Measurements from ENCODE around the gene JARID2.

DNA sequence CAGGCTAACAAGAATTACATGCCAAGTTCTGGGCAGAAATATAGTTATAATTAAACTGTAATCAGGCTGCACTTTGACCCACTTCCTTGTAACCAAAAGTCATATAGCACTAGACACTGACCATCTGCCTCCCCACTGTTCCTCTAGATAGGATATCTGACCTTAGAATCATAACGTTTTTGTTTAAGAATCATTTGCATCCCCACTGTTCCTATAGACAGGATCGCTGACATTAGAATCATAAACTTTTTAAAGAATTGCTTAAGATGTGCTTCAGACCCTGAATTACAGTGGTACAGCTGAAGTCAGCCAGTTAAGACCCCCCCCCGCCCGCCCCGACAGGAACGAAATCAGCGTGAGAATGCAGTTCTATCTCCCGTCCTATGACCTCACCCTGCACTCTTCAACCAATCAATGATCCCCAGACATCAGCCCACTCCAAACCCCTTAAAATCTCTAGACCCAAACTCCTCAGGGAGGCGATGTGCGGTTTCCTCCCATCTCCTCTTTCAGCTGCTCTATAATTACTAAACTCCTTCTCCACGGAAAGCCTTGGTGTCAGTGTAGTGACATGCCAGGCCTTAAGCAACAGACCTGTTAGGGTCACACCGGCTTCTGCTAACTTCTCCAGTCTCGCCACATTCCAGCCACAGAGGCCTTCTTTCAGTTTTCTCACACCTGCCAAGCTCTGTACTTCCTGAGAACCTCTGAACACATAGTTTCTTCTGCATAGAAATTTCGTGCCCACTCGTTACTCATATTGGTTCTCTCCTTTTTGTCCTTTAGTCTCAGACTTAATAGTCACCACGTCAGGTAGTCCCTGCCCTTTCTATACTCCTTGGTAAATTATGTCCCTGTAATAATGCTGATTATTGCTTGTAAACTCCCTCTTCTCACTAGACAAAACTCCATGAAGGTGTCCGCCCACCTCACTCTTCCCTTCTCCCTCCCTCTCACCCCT is 323.4 kb downstream of the JARID2 start:
- no peak for TF ChIP-seq ZNF263 (CRISPR knock-in tag; IDR thresholded peaks at IDR 0.05; ENCODE audit: low read depth)
- TF ChIP-seq, protein P1, sequence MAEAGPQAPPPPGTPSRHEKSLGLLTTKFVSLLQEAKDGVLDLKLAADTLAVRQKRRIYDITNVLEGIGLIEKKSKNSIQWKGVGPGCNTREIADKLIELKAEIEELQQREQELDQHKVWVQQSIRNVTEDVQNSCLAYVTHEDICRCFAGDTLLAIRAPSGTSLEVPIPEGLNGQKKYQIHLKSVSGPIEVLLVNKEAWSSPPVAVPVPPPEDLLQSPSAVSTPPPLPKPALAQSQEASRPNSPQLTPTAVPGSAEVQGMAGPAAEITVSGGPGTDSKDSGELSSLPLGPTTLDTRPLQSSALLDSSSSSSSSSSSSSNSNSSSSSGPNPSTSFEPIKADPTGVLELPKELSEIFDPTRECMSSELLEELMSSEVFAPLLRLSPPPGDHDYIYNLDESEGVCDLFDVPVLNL (CRISPR knock-in tag; IDR thresholded peaks at IDR 0.05; ENCODE audit: borderline replicate concordance, low read depth) = no peak
- TF ChIP-seq, protein P2, sequence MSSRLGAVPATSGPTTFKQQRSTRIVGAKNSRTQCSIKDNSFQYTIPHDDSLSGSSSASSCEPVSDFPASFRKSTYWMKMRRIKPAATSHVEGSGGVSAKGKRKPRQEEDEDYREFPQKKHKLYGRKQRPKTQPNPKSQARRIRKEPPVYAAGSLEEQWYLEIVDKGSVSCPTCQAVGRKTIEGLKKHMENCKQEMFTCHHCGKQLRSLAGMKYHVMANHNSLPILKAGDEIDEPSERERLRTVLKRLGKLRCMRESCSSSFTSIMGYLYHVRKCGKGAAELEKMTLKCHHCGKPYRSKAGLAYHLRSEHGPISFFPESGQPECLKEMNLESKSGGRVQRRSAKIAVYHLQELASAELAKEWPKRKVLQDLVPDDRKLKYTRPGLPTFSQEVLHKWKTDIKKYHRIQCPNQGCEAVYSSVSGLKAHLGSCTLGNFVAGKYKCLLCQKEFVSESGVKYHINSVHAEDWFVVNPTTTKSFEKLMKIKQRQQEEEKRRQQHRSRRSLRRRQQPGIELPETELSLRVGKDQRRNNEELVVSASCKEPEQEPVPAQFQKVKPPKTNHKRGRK (CRISPR knock-in tag; IDR thresholded peaks at IDR 0.05; ENCODE audit: borderline replicate concordance) = no peak
- TF ChIP-seq, protein P3, sequence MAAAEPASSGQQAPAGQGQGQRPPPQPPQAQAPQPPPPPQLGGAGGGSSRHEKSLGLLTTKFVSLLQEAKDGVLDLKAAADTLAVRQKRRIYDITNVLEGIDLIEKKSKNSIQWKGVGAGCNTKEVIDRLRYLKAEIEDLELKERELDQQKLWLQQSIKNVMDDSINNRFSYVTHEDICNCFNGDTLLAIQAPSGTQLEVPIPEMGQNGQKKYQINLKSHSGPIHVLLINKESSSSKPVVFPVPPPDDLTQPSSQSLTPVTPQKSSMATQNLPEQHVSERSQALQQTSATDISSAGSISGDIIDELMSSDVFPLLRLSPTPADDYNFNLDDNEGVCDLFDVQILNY (CRISPR knock-in tag; IDR thresholded peaks at IDR 0.05) = no peak

Data from WTC11 (cell line).